Measurements from ENCODE around the gene ERBB3.

GRCh38 chr12:56120158-56120846 lies 40.3 kb downstream of the ERBB3 start:
- TF ChIP-seq, protein P1, sequence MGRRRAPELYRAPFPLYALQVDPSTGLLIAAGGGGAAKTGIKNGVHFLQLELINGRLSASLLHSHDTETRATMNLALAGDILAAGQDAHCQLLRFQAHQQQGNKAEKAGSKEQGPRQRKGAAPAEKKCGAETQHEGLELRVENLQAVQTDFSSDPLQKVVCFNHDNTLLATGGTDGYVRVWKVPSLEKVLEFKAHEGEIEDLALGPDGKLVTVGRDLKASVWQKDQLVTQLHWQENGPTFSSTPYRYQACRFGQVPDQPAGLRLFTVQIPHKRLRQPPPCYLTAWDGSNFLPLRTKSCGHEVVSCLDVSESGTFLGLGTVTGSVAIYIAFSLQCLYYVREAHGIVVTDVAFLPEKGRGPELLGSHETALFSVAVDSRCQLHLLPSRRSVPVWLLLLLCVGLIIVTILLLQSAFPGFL (CRISPR knock-in tag; IDR thresholded peaks at IDR 0.05; ENCODE audit: borderline replicate concordance) = no peak
- TF ChIP-seq ATF2 (CRISPR knock-in tag; IDR thresholded peaks at IDR 0.05; ENCODE audit: borderline replicate concordance, low read depth) (no peak), E2F4 (CRISPR knock-in tag; IDR thresholded peaks at IDR 0.05; ENCODE audit: borderline replicate concordance, low read depth) (no peak), CTCF (IDR thresholded peaks at IDR 0.05) (no peak), ZNF416 (CRISPR knock-in tag; IDR thresholded peaks at IDR 0.05) (no peak), SP1 (CRISPR knock-in tag; conservative IDR thresholded peaks at IDR 0.05) (no peak), FOXJ3 (CRISPR knock-in tag; IDR thresholded peaks at IDR 0.05; ENCODE audit: borderline replicate concordance) (no peak), CREB1 (CRISPR knock-in tag; IDR thresholded peaks at IDR 0.05) (no peak), GRHL2 (CRISPR knock-in tag; IDR thresholded peaks at IDR 0.05; ENCODE audit: insufficient replicate concordance, severe bottlenecking) (no peak), E2F1 (CRISPR knock-in tag; IDR thresholded peaks at IDR 0.05) (no peak), JUN (CRISPR knock-in tag; IDR thresholded peaks at IDR 0.05) (no peak)
- TF ChIP-seq, protein P2, sequence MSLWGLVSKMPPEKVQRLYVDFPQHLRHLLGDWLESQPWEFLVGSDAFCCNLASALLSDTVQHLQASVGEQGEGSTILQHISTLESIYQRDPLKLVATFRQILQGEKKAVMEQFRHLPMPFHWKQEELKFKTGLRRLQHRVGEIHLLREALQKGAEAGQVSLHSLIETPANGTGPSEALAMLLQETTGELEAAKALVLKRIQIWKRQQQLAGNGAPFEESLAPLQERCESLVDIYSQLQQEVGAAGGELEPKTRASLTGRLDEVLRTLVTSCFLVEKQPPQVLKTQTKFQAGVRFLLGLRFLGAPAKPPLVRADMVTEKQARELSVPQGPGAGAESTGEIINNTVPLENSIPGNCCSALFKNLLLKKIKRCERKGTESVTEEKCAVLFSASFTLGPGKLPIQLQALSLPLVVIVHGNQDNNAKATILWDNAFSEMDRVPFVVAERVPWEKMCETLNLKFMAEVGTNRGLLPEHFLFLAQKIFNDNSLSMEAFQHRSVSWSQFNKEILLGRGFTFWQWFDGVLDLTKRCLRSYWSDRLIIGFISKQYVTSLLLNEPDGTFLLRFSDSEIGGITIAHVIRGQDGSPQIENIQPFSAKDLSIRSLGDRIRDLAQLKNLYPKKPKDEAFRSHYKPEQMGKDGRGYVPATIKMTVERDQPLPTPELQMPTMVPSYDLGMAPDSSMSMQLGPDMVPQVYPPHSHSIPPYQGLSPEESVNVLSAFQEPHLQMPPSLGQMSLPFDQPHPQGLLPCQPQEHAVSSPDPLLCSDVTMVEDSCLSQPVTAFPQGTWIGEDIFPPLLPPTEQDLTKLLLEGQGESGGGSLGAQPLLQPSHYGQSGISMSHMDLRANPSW (CRISPR knock-in tag; conservative IDR thresholded peaks at IDR 0.05; ENCODE audit: low read depth) = no peak
- TF ChIP-seq, protein P3, sequence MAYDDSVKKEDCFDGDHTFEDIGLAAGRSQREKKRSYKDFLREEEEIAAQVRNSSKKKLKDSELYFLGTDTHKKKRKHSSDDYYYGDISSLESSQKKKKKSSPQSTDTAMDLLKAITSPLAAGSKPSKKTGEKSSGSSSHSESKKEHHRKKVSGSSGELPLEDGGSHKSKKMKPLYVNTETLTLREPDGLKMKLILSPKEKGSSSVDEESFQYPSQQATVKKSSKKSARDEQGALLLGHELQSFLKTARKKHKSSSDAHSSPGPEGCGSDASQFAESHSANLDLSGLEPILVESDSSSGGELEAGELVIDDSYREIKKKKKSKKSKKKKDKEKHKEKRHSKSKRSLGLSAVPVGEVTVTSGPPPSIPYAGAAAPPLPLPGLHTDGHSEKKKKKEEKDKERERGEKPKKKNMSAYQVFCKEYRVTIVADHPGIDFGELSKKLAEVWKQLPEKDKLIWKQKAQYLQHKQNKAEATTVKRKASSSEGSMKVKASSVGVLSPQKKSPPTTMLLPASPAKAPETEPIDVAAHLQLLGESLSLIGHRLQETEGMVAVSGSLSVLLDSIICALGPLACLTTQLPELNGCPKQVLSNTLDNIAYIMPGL (CRISPR knock-in tag; IDR thresholded peaks at IDR 0.05) = no peak
